Loucy (cell line): ENCODE measurements around the gene TGFBI.

Experiments used
- H2AFZ ChIP-seq: fragments of 200-600 bp; sonication (generic); 2 replicates; pipeline ENCODE4 v1.6.0; 2016; ENCODE audit warnings: antibody characterized with exemption, mild to moderate bottlenecking, low read length, moderate library complexity
- H3F3A ChIP-seq: fragments of 200-600 bp; 2 replicates; pipeline ENCODE4 v1.6.0; 2016; ENCODE audit warnings: antibody characterized with exemption, low read depth, mild to moderate bottlenecking
- H3K27me3 ChIP-seq: fragments of 200-600 bp; sonication (generic); 2 replicates; pipeline ENCODE4 v1.6.1; 2014; ENCODE audit warnings: low read length, mild to moderate bottlenecking; ENCODE audit not compliant: insufficient read depth, poor library complexity, severe bottlenecking
- H3K36me3 ChIP-seq: fragments of 200-600 bp; sonication (generic); 2 replicates; pipeline ENCODE4 v1.6.1; 2016; ENCODE audit warnings: low read length; ENCODE audit not compliant: insufficient read depth
- H3K4me1 ChIP-seq: fragments of 200-600 bp; sonication (generic); 2 replicates; pipeline ENCODE4 v1.5.1; 2014; ENCODE audit warnings: low read length, mild to moderate bottlenecking; ENCODE audit not compliant: insufficient read depth, poor library complexity, severe bottlenecking
- H3K4me2 ChIP-seq: fragments of 200-600 bp; sonication (generic); 2 replicates; pipeline ENCODE4 v1.6.0; 2014; ENCODE audit warnings: antibody characterized with exemption, low read length, low read depth, mild to moderate bottlenecking; ENCODE audit not compliant: poor library complexity, severe bottlenecking
- H3K4me3 ChIP-seq: fragments of 200-600 bp; sonication (generic); 2 replicates; pipeline ENCODE4 v1.5.1; 2014; ENCODE audit warnings: low read length, mild to moderate bottlenecking, mixed read lengths; ENCODE audit not compliant: poor library complexity, severe bottlenecking
- H3K79me2 ChIP-seq: fragments of 200-600 bp; sonication (generic); 2 replicates; pipeline ENCODE4 v1.6.1; 2014; ENCODE audit warnings: low read length; ENCODE audit not compliant: insufficient read depth
- H3K9ac ChIP-seq: fragments of 200-600 bp; sonication (generic); 2 replicates; pipeline ENCODE4 v1.6.0; 2014; ENCODE audit warnings: mild to moderate bottlenecking, low read depth, low read length, moderate library complexity; ENCODE audit not compliant: poor library complexity, severe bottlenecking
- H3K9me2 ChIP-seq: fragments of 200-600 bp; sonication (generic); replicated peaks from 2 replicates; pipeline ENCODE4 v1.6.1; 2016; ENCODE audit warnings: low read depth, low read length, mixed read lengths
- H3K9me3 ChIP-seq: fragments of 200-600 bp; sonication (generic); 2 replicates; pipeline ENCODE4 v1.6.1; 2014; ENCODE audit warnings: mild to moderate bottlenecking, antibody characterized with exemption, low read length, low read depth; ENCODE audit not compliant: insufficient read depth
- H4K20me1 ChIP-seq: fragments of 200-600 bp; sonication (generic); 2 replicates; pipeline ENCODE4 v1.6.0; 2014; ENCODE audit warnings: antibody characterized with exemption, low read length, mild to moderate bottlenecking; ENCODE audit not compliant: insufficient read depth, poor library complexity, severe bottlenecking
- EZH2phosphoT487 ChIP-seq: fragments of 200-600 bp; IDR thresholded peaks from 2 replicates; pipeline ENCODE4 v1.6.1; 2018; ENCODE audit warnings: antibody characterized with exemption, mild to moderate bottlenecking, moderate library complexity, borderline replicate concordance
- TF ChIP-seq, protein P1 (sequence below): fragments of 200-600 bp; sonication (generic); conservative IDR thresholded peaks from 2 replicates; pipeline ENCODE4 v1.5.1; 2014; ENCODE audit warnings: mild to moderate bottlenecking, antibody characterized with exemption, low read length

Gene TGFBI

DNA sequence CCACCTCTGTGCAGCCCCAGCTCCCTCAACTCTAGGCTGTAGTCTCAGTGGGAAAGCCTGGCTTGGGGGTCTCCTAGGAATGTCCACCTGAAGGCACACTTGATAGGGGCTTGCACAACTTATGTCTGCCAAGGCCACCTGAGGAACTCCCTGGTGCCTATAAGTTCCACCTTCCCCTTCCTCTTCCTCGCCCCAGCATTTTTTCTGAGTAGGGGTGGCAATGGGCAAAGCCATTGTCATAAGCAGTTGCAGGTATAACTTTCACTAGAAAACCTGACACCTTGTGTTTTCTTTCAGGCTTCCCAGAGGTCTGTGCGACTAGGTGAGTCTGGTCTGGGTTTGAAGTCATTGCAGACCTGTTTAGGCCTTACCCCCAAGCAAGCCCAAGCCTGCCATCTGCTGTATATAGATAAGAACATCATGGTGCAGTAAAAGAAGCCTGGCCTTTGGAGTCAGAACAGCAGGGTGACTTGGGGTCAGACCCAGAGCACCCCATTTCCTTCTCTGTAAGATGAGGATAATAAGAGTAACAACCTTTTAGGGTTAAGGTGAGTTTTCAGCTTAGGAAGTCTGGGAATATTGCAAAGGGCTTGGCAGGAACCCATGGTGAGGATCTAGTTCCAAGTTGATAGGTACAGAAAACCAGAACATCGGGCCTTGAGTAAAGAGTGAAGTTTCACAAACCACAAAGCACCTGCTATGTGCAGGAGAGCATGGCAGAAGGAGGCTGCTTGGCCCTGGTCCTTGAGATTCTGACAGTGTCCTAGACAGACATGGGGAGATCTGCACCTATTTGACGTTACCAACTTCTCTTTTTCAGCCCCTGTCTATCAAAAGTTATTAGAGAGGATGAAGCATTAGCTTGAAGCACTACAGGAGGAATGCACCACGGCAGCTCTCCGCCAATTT, 33.8 kb downstream of the TGFBI start:
- Histone ChIP-seq H3K27me3 (no peaks in the 10 kb centered on the region), H3K79me2 (no peaks in the 10 kb centered on the region), H2AFZ (no peak overlapping the region), H3K4me2 (no peak overlapping the region), H3K9me3 (no peaks in the 10 kb centered on the region), H3K9me2 (no peaks in the 10 kb centered on the region), H3K4me3 (no peak overlapping the region), H4K20me1 (no peaks in the 10 kb centered on the region), H3F3A (no peaks in the 10 kb centered on the region), H3K4me1 (no peaks in the 10 kb centered on the region), H3K36me3 (no peaks in the 10 kb centered on the region), H3K9ac (no peak overlapping the region)
- TF ChIP-seq EZH2phosphoT487 = no peak
- TF ChIP-seq, protein P1, sequence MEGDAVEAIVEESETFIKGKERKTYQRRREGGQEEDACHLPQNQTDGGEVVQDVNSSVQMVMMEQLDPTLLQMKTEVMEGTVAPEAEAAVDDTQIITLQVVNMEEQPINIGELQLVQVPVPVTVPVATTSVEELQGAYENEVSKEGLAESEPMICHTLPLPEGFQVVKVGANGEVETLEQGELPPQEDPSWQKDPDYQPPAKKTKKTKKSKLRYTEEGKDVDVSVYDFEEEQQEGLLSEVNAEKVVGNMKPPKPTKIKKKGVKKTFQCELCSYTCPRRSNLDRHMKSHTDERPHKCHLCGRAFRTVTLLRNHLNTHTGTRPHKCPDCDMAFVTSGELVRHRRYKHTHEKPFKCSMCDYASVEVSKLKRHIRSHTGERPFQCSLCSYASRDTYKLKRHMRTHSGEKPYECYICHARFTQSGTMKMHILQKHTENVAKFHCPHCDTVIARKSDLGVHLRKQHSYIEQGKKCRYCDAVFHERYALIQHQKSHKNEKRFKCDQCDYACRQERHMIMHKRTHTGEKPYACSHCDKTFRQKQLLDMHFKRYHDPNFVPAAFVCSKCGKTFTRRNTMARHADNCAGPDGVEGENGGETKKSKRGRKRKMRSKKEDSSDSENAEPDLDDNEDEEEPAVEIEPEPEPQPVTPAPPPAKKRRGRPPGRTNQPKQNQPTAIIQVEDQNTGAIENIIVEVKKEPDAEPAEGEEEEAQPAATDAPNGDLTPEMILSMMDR = peak; percentile 81

DNA sequence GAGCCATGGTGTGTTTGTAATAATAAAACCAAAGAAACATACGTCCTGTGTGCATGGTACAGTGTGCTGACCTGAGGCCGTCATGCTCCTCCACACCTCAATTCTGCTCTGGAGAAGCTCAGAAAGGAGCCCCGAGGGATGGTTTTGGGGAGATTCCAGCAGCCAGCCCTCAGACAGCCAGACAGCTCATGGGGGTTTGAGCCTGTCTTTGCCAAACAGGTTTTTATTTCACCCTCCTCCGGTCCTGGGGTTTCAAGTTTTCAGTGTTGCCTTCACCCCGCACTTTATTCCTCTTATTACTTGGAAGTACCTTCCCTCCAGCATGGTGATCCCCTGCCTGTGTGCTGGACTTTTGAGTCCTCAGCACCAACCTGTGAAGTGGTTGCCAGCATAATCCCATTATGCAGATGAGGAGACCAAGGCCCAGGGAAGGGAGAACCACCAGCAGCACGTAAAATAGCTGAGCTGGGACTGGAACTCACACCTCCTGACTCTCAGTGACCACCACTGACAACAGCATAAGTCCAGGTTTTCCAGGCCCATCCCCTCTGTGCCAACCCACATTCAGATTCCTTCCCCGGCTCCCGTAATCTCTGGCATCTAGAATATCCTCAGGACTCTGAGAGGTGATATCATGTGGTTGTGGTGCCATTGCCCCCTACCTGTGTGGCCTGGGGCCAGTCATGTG, 35.1 kb downstream of the TGFBI start:
- TF ChIP-seq, protein P1 = no peak
- no peak for TF ChIP-seq EZH2phosphoT487
- Histone ChIP-seq H3K27me3 (no peaks in the 10 kb centered on the region), H3K4me1 (no peaks in the 10 kb centered on the region), H3K36me3 (no peaks in the 10 kb centered on the region), H2AFZ (no peak overlapping the region), H3K9me3 (no peaks in the 10 kb centered on the region), H3K4me3 (no peak overlapping the region), H3K9me2 (no peaks in the 10 kb centered on the region), H3K4me2 (no peak overlapping the region), H3K79me2 (no peaks in the 10 kb centered on the region), H3F3A (no peaks in the 10 kb centered on the region), H3K9ac (no peak overlapping the region), H4K20me1 (no peaks in the 10 kb centered on the region)

DNA sequence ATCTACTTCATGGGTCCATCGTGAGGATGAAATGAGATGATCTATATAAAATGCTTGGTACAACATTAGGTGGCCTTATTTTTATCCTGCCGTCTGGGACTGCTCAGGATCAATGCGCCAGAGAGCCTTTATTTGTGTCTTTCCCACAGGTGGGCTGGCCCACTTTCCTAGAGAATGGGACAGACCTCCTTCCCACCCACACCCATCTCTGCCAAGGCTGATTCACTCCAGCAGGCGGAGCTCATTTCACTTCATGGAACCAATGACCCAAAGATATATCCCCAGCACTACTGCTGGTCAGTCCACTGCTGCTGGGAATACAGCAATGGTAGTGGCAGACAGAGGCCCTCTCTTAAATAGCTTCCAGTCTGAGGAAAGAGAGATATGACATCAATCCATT, 35.7 kb downstream of the TGFBI start:
- no peaks in the 10 kb centered on the region for H4K20me1 ChIP-seq
- no peak overlapping the region for H3K4me2 ChIP-seq
- no peaks in the 10 kb centered on the region for H3K36me3 ChIP-seq
- no peaks in the 10 kb centered on the region for H3K9me2 ChIP-seq
- no peaks in the 10 kb centered on the region for H3K79me2 ChIP-seq
- no peak overlapping the region for H3K9ac ChIP-seq
- H2AFZ ChIP-seq = no peak overlapping the region
- no peaks in the 10 kb centered on the region for H3F3A ChIP-seq
- no peaks in the 10 kb centered on the region for H3K27me3 ChIP-seq
- no peak overlapping the region for H3K4me3 ChIP-seq
- TF ChIP-seq EZH2phosphoT487 = no peak
- TF ChIP-seq, protein P1 = no peak; the same call in 1 of the 2 replicates
- no peaks in the 10 kb centered on the region for H3K4me1 ChIP-seq
- no peaks in the 10 kb centered on the region for H3K9me3 ChIP-seq
